ENCODE data around the gene MSL3.

DNA sequence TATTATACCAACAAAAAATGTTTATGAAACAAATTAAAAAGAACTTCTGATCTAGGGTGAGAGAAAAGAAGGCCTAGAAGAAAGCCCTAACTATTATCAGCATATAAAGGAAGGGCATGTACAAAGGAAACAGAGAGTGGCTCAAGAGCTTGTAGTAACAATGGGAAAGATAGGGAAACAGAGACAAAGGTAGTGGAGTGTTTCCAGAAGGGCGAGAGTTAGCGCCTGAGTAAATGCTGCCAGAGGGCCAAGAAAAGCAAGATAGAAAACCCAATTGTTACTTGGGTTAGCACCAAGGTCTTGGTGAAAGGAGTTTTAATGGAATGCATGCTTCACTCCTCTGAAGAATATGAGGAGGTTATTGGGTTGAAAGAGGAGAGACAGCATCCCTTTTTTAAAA, 16.5 kb upstream of the MSL3 start:
- TF ChIP-seq BACH1 (IDR thresholded peaks at IDR 0.05; ENCODE audit: low read length) (no peak), EGR1 (IDR thresholded peaks at IDR 0.05; ENCODE audit: borderline replicate concordance, low read depth, low read length) (no peak), JUN (IDR thresholded peaks at IDR 0.05; ENCODE audit: low read depth, low read length) (no peak), ASH2L (IDR thresholded peaks at IDR 0.05; ENCODE audit: low read length) (no peak), NRF1 (IDR thresholded peaks at IDR 0.05; ENCODE audit: low read depth, low read length) (no peak), RBBP5 (IDR thresholded peaks at IDR 0.05; ENCODE audit: borderline replicate concordance, low read depth, low read length) (no peak), CEBPB (IDR thresholded peaks at IDR 0.05; ENCODE audit: low read depth, low read length) (no peak), SRF (IDR thresholded peaks at IDR 0.05; ENCODE audit: low read depth, low read length) (no peak)
- TF ChIP-seq, protein P1, sequence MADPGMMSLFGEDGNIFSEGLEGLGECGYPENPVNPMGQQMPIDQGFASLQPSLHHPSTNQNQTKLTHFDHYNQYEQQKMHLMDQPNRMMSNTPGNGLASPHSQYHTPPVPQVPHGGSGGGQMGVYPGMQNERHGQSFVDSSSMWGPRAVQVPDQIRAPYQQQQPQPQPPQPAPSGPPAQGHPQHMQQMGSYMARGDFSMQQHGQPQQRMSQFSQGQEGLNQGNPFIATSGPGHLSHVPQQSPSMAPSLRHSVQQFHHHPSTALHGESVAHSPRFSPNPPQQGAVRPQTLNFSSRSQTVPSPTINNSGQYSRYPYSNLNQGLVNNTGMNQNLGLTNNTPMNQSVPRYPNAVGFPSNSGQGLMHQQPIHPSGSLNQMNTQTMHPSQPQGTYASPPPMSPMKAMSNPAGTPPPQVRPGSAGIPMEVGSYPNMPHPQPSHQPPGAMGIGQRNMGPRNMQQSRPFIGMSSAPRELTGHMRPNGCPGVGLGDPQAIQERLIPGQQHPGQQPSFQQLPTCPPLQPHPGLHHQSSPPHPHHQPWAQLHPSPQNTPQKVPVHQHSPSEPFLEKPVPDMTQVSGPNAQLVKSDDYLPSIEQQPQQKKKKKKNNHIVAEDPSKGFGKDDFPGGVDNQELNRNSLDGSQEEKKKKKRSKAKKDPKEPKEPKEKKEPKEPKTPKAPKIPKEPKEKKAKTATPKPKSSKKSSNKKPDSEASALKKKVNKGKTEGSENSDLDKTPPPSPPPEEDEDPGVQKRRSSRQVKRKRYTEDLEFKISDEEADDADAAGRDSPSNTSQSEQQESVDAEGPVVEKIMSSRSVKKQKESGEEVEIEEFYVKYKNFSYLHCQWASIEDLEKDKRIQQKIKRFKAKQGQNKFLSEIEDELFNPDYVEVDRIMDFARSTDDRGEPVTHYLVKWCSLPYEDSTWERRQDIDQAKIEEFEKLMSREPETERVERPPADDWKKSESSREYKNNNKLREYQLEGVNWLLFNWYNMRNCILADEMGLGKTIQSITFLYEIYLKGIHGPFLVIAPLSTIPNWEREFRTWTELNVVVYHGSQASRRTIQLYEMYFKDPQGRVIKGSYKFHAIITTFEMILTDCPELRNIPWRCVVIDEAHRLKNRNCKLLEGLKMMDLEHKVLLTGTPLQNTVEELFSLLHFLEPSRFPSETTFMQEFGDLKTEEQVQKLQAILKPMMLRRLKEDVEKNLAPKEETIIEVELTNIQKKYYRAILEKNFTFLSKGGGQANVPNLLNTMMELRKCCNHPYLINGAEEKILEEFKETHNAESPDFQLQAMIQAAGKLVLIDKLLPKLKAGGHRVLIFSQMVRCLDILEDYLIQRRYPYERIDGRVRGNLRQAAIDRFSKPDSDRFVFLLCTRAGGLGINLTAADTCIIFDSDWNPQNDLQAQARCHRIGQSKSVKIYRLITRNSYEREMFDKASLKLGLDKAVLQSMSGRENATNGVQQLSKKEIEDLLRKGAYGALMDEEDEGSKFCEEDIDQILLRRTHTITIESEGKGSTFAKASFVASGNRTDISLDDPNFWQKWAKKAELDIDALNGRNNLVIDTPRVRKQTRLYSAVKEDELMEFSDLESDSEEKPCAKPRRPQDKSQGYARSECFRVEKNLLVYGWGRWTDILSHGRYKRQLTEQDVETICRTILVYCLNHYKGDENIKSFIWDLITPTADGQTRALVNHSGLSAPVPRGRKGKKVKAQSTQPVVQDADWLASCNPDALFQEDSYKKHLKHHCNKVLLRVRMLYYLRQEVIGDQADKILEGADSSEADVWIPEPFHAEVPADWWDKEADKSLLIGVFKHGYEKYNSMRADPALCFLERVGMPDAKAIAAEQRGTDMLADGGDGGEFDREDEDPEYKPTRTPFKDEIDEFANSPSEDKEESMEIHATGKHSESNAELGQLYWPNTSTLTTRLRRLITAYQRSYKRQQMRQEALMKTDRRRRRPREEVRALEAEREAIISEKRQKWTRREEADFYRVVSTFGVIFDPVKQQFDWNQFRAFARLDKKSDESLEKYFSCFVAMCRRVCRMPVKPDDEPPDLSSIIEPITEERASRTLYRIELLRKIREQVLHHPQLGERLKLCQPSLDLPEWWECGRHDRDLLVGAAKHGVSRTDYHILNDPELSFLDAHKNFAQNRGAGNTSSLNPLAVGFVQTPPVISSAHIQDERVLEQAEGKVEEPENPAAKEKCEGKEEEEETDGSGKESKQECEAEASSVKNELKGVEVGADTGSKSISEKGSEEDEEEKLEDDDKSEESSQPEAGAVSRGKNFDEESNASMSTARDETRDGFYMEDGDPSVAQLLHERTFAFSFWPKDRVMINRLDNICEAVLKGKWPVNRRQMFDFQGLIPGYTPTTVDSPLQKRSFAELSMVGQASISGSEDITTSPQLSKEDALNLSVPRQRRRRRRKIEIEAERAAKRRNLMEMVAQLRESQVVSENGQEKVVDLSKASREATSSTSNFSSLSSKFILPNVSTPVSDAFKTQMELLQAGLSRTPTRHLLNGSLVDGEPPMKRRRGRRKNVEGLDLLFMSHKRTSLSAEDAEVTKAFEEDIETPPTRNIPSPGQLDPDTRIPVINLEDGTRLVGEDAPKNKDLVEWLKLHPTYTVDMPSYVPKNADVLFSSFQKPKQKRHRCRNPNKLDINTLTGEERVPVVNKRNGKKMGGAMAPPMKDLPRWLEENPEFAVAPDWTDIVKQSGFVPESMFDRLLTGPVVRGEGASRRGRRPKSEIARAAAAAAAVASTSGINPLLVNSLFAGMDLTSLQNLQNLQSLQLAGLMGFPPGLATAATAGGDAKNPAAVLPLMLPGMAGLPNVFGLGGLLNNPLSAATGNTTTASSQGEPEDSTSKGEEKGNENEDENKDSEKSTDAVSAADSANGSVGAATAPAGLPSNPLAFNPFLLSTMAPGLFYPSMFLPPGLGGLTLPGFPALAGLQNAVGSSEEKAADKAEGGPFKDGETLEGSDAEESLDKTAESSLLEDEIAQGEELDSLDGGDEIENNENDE (IDR thresholded peaks at IDR 0.05; ENCODE audit: insufficient replicate concordance, low read length), result no peak
- TF ChIP-seq, protein P2, sequence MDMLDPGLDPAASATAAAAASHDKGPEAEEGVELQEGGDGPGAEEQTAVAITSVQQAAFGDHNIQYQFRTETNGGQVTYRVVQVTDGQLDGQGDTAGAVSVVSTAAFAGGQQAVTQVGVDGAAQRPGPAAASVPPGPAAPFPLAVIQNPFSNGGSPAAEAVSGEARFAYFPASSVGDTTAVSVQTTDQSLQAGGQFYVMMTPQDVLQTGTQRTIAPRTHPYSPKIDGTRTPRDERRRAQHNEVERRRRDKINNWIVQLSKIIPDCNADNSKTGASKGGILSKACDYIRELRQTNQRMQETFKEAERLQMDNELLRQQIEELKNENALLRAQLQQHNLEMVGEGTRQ (IDR thresholded peaks at IDR 0.05; ENCODE audit: low read length), result no peak

All from H1 (cell line).